Measurements from ENCODE around the gene LACRT. TPM values are rescaled to one million over a fixed set of nuclear protein-coding genes. Genes with fewer than 3 reads are reported as not detected.
"Not testable (repeated sequence)": the region's sequence is repeated elsewhere in the genome, so short reads cannot be mapped to it uniquely, and the experiment has no call there.

Gene LACRT
- total RNA-seq, 1 donor from 2014 or later, result not detected

- Mint-ChIP-seq H3K27ac (no peak overlapping the region), H3K4me1 (ENCODE audit: unreplicated experiment) (no peaks in the 10 kb centered on the region), H3K36me3 (no peaks in the 10 kb centered on the region), H3K9me3 (no peaks in the 10 kb centered on the region), H3K27me3 (peaks cover 43% of the 10 kb centered on the region), H3K4me3 (no peak overlapping the region)
- DNase-seq (ENCODE audit: extremely low spot score, unreplicated experiment), result no peak
- no peak for TF ChIP-seq CTCF (conservative IDR thresholded peaks at IDR 0.05)
Observed at GRCh38 chr12:54650409-54650808, 15.7 kb upstream of the LACRT start.

GRCh38 chr12:54649825-54650224 lies 15.1 kb upstream of the LACRT start:
- H3K4me1 Mint-ChIP-seq (ENCODE audit: unreplicated experiment), result no peaks in the 10 kb centered on the region
- H3K27ac Mint-ChIP-seq, result no peak overlapping the region
- H3K36me3 Mint-ChIP-seq, result no peaks in the 10 kb centered on the region
- DNase-seq (ENCODE audit: extremely low spot score, unreplicated experiment), result no peak
- TF ChIP-seq CTCF (conservative IDR thresholded peaks at IDR 0.05), result no peak
- H3K9me3 Mint-ChIP-seq, result no peaks in the 10 kb centered on the region
- H3K4me3 Mint-ChIP-seq, result no peak overlapping the region
- H3K27me3 Mint-ChIP-seq, result peaks cover 48% of the 10 kb centered on the region

GRCh38 chr12:54648265-54648664 lies 13.6 kb upstream of the LACRT start, which contains the start of gene DCD:
Gene DCD (minus strand): TSS chr12:54648365. CDS start chr12:54648303, 62 bp downstream.
- Mint-ChIP-seq H3K27ac (no peak within 1 kb of the TSS), H3K4me3 (no peak within 1 kb of the TSS), H3K36me3 (no peaks in the 10 kb centered on the region), H3K4me1 (ENCODE audit: unreplicated experiment) (no peaks in the 10 kb centered on the region), H3K27me3 (peaks cover 54% of the 10 kb centered on the region), H3K9me3 (no peaks in the 10 kb centered on the region)
- TF ChIP-seq CTCF (conservative IDR thresholded peaks at IDR 0.05), result no peak
- DNase-seq (ENCODE audit: extremely low spot score, unreplicated experiment), result no peak

GRCh38 chr12:54641554-54641953 lies 6.9 kb upstream of the LACRT start:
- Mint-ChIP-seq H3K27ac (no peak overlapping the region), H3K27me3 (peaks cover 42% of the 10 kb centered on the region), H3K36me3 (no peaks in the 10 kb centered on the region), H3K4me1 (ENCODE audit: unreplicated experiment) (no peaks in the 10 kb centered on the region), H3K4me3 (no peak overlapping the region), H3K9me3 (no peaks in the 10 kb centered on the region)
- TF ChIP-seq CTCF (conservative IDR thresholded peaks at IDR 0.05), result no peak
- DNase-seq (ENCODE audit: extremely low spot score, unreplicated experiment), result no peak

GRCh38 chr12:54641089-54641488 lies 6.4 kb upstream of the LACRT start:
- no peaks in the 10 kb centered on the region for H3K9me3 Mint-ChIP-seq
- no peak for TF ChIP-seq CTCF (conservative IDR thresholded peaks at IDR 0.05)
- no peaks in the 10 kb centered on the region for H3K36me3 Mint-ChIP-seq
- H3K27me3 Mint-ChIP-seq, result peaks cover 42% of the 10 kb centered on the region
- no peaks in the 10 kb centered on the region for H3K4me1 Mint-ChIP-seq (ENCODE audit: unreplicated experiment)
- H3K27ac Mint-ChIP-seq, result no peak overlapping the region
- H3K4me3 Mint-ChIP-seq, result no peak overlapping the region
- DNase-seq (ENCODE audit: extremely low spot score, unreplicated experiment), result no peak

GRCh38 chr12:54639112-54639511 lies 4.4 kb upstream of the LACRT start:
- H3K4me1 Mint-ChIP-seq (ENCODE audit: unreplicated experiment); H3K27ac Mint-ChIP-seq; H3K9me3 Mint-ChIP-seq; DNase-seq (ENCODE audit: extremely low spot score, unreplicated experiment); H3K36me3 Mint-ChIP-seq; H3K4me3 Mint-ChIP-seq: not testable (repeated sequence)
- peaks cover 35% of the 10 kb centered on the region for H3K27me3 Mint-ChIP-seq
